CD4-positive, alpha-beta T cell treated with Interleukin-15 for 1 hour (primary cell): ENCODE results near the gene AGBL4.

Source experiments
- DNase-seq: peaks from one replicate; pipeline ENCODE4 v3.0.0-alpha.2; 2020

The AGBL4 gene

GRCh38 chr1:48936436-48936835 is 1087.3 kb downstream of the AGBL4 start:
- no peak for DNase-seq

GRCh38 chr1:48932366-48932765 is 1091.4 kb downstream of the AGBL4 start:
- no peak for DNase-seq

- DNase-seq, result no peak
These were observed 1092.1 kb downstream of the AGBL4 start for GRCh38 chr1:48931506-48932192.

DNA sequence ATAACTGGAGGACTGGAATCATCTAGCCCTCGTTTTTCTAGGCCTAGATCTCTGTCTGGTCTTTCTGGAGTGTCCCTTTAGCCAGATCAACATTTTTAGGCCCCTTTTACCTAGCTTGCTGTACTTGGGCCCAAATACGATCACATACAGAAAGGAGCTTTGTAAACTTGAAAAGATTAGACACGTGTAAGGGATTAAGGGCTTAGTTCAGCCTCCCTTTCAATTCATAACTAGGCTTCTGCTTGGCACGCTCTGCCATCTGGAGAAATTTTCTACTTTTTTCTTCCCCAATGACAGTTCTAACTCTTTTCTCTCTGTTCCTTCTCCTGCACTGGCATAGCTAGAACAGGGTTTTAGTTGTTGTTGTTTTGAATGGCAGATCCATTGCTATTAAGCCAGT is 1093.7 kb downstream of the AGBL4 start:
- no peak for DNase-seq

DNA sequence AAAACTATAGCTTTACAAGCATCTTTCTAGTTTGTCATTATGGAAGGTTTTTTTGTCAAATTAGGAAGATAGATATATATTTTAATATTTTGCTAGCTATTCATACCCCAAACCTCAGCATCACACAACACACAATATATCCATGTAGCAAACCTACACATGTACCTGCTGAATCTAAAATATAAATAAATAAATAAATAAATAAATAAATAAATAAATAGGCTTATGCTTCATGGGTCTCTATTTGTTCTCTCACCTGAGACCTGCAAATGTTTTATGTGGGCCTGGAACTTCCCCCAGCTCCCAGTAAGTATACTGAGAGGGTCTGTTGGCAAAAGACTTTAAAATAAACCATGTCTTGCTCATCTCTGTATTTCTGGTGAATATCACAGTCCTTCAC is 1099.7 kb downstream of the AGBL4 start:
- no peak for DNase-seq

GRCh38 chr1:48923116-48923515 is 1100.6 kb downstream of the AGBL4 start:
- no peak for DNase-seq

DNA sequence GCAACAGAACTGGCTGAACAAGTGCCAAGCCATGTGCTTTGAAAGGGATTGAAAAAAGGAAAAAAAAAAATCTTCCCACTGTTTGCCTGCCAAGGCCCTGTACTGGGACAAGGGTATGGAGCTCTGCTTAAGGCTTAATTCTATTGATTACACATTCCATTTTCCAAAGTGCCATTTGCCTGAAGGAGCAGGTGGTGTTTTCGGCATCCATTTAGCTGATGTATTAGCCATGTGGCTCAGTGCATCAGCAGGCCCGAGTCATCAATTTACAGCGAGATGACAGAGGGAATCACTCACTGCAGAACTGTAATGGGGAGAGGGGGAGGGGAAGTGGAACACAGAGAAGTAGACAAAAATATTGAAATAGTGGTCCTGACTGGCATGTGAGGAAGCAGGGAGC is 1102.9 kb downstream of the AGBL4 start:
- DNase-seq, result no peak

DNA sequence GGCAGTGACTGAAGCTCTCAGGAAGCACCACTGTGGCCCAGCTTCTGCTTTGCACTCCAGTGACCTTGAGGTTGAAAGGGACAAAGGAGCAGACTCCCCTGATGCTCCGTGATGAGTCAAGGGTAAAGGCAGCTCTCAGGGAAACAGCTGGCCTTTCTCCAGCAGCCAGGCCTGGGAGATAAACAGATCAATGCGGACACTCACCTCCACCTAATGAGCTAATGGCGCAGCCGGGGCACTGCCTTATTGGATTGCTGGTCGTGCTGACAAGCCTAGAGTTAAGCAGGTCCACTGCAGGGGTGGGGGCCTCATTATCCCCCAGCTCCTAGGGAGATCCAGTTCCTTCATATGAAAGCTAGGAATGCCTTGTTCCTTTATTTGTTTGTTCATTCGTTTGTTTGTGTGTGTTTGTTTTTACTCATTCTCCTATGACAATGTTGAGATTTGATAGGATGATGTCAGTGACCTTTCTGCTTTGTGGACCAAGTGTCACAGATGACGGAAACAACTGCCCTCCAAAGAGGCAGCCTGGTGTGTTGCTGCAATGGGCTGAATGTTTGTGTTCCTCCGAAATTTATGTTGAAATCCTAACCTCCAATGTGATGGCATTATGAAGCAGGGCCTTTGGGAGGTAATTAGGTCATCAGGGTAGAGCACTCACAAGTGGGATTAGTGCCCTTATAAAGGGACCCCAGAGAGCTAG is 1105.7 kb downstream of the AGBL4 start:
- DNase-seq, result no peak

DNA sequence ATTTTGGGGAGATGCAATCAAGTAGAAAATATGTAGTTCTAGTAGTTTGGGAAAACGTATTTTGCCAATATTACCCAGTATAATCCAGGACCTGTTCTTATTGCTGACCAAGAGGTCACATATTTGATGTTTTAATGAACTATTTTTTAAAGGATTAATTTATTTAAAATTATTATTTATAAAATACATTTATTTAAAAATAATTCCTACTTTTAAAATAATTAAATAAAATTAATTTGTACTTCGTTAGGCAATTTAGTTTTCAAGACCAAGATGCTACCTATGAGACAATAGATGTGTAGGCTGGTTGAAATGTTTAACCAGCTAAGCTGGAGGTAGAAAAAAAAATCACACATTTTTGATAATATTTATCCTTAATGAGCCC is 1106.7 kb downstream of the AGBL4 start:
- DNase-seq, result no peak

- no peak for DNase-seq
These were observed 1107.4 kb downstream of the AGBL4 start for GRCh38 chr1:48916130-48917069.

DNA sequence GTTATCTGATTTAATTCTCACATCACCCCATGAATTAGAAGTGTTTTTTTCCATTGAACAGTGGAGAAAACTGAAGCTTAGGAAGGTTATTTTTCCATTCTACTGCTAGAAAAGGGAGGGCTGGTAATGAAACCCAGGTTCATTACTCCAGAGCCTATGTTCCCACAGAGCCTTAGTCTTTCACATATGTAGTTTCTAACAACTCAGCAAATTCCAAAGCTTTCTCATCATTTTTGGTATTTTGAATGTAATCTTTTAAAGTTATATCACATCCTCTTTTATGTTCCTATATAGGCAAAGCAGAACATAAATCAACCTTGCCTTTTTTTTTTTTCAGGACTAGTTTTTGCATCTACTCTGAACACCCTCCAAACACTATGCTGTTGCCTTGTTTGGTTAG is 1115.1 kb downstream of the AGBL4 start:
- DNase-seq, result no peak

GRCh38 chr1:48906729-48907128 is 1117.0 kb downstream of the AGBL4 start:
- DNase-seq, result no peak

GRCh38 chr1:48906164-48906563 is 1117.6 kb downstream of the AGBL4 start:
- DNase-seq, result no peak

GRCh38 chr1:48903291-48903690 is 1120.5 kb downstream of the AGBL4 start:
- no peak for DNase-seq

- no peak for DNase-seq
These were observed 1124.9 kb downstream of the AGBL4 start for GRCh38 chr1:48898894-48899293.

DNA sequence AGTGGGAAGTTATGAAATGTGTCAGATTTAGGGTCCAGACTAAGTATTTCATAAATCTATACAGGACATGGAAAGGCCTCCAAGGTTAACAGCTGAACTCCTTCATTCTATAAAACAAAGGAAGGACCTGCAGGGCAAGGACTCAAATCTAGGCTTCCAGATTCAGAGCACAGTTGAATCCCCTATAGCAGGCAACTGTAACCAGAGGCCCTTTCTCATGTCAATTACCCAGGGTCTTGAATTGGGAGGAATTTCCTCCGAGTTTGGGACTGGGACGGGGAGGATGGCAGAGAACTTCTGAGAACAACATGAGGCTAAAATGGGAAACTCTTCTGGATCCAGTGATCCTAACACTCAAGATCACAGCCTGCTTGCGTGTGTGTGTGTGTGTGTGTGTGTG is 1134.1 kb downstream of the AGBL4 start:
- no peak for DNase-seq

- DNase-seq, result no peak
These were observed 1134.7 kb downstream of the AGBL4 start for GRCh38 chr1:48889082-48889481.

DNA sequence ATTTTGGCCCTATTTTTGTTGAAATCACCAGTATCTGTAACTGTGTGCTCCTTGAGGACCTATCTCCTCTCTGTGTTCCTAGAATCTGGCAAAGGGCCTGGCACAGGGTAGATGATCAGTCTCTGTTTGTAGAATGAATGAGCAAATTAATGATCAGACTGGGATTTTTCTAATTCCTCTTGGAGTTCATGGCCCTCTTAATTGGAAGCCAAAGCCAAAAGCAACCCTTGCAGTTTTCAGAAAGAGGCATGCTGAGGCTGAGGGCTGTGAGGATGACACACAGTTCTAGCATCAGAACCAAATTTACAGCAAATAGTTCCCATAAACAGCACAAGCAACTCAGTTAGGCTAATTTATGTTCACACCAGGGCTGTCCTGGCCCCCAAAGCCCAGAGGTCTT is 1136.0 kb downstream of the AGBL4 start:
- DNase-seq, result no peak

GRCh38 chr1:48882020-48882419 is 1141.7 kb downstream of the AGBL4 start:
- no peak for DNase-seq

DNA sequence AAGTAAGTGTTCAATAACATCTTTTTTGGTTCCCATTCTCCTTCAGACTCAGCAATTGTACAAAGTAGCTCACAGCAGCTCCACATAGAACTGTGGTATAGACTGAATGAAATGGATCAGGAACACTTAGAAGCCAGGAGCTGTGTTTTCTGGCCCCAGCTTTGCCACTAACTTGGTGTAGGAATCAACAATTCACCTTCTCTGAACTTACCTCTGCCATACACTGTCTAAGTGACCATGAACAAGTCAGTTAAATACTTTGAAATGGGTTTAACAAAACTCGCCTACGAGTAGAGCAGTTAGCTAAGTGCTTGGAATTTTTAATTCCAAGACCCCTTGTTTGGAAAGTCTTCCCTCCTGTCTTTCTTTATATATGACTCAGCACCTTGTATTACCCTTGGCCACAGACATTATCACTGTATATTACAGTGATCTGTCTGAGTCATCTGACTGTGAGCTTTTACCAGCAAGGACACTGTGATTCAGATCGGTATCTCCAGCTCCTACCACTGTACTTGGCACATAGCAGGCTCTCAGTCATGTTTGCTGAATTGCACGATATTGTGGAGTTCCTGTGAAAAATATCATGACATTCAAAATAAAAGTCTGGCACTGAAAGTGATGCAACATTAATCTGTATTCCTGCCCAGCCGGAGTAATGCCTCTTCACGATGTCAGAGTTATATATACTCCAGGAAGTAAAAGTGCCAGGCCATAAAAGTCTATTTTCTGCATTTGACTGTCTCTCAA is 1145.4 kb downstream of the AGBL4 start:
- DNase-seq, result no peak

DNA sequence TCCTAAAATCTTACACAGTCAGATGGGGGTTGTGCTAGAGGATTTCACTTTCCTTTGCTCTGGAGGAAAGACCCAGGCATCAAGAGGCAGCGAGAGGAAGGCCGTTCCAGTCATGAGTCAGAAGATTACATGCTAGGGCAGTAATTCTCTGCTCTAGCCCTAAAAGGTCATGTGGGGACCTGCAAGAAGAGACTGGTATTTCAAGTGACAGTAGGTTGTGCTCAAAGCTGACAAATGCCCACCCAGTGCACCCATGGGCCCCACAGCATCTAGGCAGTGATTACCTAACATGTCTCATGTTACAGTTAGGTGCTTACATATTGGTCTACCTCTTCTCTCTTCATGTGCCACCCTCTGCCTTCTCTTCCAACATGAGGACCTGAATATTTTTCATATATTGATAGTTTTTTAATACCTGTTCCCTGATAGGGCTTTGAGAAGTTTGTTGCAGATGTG is 1147.4 kb downstream of the AGBL4 start:
- no peak for DNase-seq

GRCh38 chr1:48875552-48876329 is 1148.0 kb downstream of the AGBL4 start:
- DNase-seq, result no peak
